T1000 (cell line): ENCODE measurements around the gene DEFB114.
"Not testable (repeated sequence)": the region's sequence is repeated elsewhere in the genome, so short reads cannot be mapped to it uniquely, and the experiment has no call there.

ENCODE experiments used
- DNase-seq: peaks from one replicate; lab custom pipeline; 2025; ENCODE audit warnings: mixed read lengths; lab: John Stamatoyannopoulos, UW

Gene DEFB114

GRCh38 chr6:49964064-49964463 is at the start of gene DEFB114:
Gene DEFB114, minus strand, starts transcription at chr6:49964164. Its CDS starts 59 bp downstream, at chr6:49964105.
- no peak for DNase-seq

- DNase-seq = no peak
Measured at GRCh38 chr6:50007819-50008218, 43.9 kb upstream of the DEFB114 start.

- DNase-seq = no peak
Measured at GRCh38 chr6:50003139-50003538, 39.2 kb upstream of the DEFB114 start.

- DNase-seq = no peak
Measured at GRCh38 chr6:49995278-49995677, 31.3 kb upstream of the DEFB114 start.

- DNase-seq = no peak
Measured at GRCh38 chr6:49988900-49989299, 24.9 kb upstream of the DEFB114 start.

- no peak for DNase-seq
Measured at GRCh38 chr6:49987749-49988148, 23.8 kb upstream of the DEFB114 start.

- no peak for DNase-seq
Measured at GRCh38 chr6:49986551-49986950, 22.6 kb upstream of the DEFB114 start.

GRCh38 chr6:49982046-49982445 is 18.1 kb upstream of the DEFB114 start:
- DNase-seq = no peak

- DNase-seq = no peak
Measured at GRCh38 chr6:49980898-49981297, 16.9 kb upstream of the DEFB114 start.

GRCh38 chr6:49979584-49979983 is 15.6 kb upstream of the DEFB114 start:
- DNase-seq = no peak

GRCh38 chr6:49978332-49979226 is 14.6 kb upstream of the DEFB114 start:
- DNase-seq = no peak

- no peak for DNase-seq
Measured at GRCh38 chr6:49969605-49970004, 5.6 kb upstream of the DEFB114 start, which contains the start of gene DEFB113. Gene DEFB113, minus strand, starts transcription at chr6:49969625. Its CDS starts 0 bp downstream, at chr6:49969625.

- no peak for DNase-seq
Measured at GRCh38 chr6:49966823-49967222, 2.9 kb upstream of the DEFB114 start.

- no peak for DNase-seq
Measured at GRCh38 chr6:49966334-49966733, 2.4 kb upstream of the DEFB114 start.

GRCh38 chr6:49958180-49958579 is 5.8 kb downstream of the DEFB114 start:
- no peak for DNase-seq

GRCh38 chr6:49955847-49956246 is 8.1 kb downstream of the DEFB114 start:
- DNase-seq = no peak

- no peak for DNase-seq
Measured at GRCh38 chr6:49951926-49952325, 12.0 kb downstream of the DEFB114 start.

- DNase-seq = no peak
Measured at GRCh38 chr6:49950415-49950751, 13.6 kb downstream of the DEFB114 start.

- no peak for DNase-seq
Measured at GRCh38 chr6:49949062-49949461, 14.9 kb downstream of the DEFB114 start.

GRCh38 chr6:49946835-49947234 is 17.1 kb downstream of the DEFB114 start:
- DNase-seq = no peak

GRCh38 chr6:49944068-49944467 is 19.9 kb downstream of the DEFB114 start:
- not testable (repeated sequence) for DNase-seq

GRCh38 chr6:49939993-49940498 is 23.9 kb downstream of the DEFB114 start:
- no peak for DNase-seq

GRCh38 chr6:49937811-49938210 is 26.2 kb downstream of the DEFB114 start:
- DNase-seq = no peak

GRCh38 chr6:49937017-49937416 is 26.9 kb downstream of the DEFB114 start:
- no peak for DNase-seq
